IPS-NIHi11 (cell line): ENCODE measurements around the gene ATXN7L3B.
"Not testable (repeated sequence)": the region's sequence is repeated elsewhere in the genome, so short reads cannot be mapped to it uniquely, and the experiment has no call there.

Source experiments
- DNase-seq: peaks from one replicate; pipeline ENCODE4 v3.0.0; 2012; ENCODE audit warnings: mixed read lengths, low spot score

Gene ATXN7L3B, protein sequence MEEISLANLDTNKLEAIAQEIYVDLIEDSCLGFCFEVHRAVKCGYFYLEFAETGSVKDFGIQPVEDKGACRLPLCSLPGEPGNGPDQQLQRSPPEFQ

GRCh38 chr12:74537707-74538385 is at the start of gene ATXN7L3B:
TSS of gene ATXN7L3B (plus strand) at chr12:74537835. CDS start at chr12:74538113, 278 bp downstream.
- peak; percentile 92 for DNase-seq

GRCh38 chr12:74488134-74488533 is 49.5 kb upstream of the ATXN7L3B start:
- no peak for DNase-seq

GRCh38 chr12:74489543-74489942 is 48.1 kb upstream of the ATXN7L3B start:
- DNase-seq: no peak

GRCh38 chr12:74490390-74491064 is 47.1 kb upstream of the ATXN7L3B start:
- DNase-seq: no peak

DNA sequence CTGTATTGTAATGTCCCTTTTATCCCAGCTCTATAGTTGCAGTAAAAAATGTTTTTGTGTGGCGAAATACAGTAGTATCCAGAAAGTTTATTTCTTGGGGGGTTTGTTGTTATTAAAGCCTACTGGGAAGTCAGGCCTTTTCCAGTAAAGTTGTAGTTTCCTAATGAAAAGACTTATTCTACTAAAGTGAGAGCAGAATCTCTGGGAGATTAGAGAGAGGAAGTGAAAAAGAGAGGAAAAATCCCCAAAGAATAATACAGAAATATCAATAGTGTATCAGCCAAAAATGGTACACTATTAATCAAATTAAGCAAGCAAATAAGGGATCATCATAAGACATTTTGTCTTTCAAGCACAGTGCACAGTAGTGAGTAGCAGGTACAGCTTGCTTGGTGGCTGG is 46.3 kb upstream of the ATXN7L3B start:
- DNase-seq: no peak

- no peak for DNase-seq
These were observed 38.4 kb upstream of the ATXN7L3B start for GRCh38 chr12:74499192-74499591.

GRCh38 chr12:74508873-74509657 is 28.6 kb upstream of the ATXN7L3B start:
- not testable (repeated sequence) for DNase-seq

GRCh38 chr12:74509886-74510285 is 27.7 kb upstream of the ATXN7L3B start:
- DNase-seq: no peak

DNA sequence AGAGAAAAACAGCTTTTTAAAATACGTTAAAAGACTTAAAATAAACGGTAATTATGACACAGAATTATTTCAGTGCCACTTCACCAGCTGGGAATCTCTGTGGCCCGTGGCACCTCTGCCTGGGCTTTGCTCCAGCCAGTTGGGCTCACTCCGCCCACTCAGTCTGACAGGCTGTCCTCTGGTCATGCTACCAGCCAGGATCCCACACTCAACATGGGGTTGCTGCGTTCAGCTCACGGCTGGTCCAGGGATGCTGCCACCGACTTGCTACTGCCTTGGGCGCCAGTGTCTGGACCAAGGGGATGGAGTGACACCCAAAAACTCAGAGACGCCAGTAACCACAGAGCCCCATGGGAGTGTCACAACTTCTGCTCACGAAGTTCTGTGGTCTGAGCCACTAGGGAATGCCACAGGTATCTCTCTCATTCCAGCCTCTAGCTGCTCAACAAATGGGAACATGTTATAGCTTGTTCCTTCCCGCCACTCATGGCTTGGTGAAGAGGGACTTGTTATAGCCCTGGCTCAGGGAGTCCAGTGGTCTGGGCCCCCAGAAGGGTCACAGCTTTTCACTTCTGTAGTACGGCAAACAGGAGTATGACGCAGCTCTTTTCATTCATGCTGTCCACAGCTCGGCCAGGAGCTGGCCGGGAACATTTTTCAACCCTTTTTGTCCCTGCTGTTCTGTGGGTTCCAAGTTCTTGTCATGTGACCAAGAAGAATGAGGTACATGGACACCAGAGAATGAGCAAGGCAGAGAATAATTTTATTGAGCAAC is 23.4 kb upstream of the ATXN7L3B start:
- DNase-seq: no peak

DNA sequence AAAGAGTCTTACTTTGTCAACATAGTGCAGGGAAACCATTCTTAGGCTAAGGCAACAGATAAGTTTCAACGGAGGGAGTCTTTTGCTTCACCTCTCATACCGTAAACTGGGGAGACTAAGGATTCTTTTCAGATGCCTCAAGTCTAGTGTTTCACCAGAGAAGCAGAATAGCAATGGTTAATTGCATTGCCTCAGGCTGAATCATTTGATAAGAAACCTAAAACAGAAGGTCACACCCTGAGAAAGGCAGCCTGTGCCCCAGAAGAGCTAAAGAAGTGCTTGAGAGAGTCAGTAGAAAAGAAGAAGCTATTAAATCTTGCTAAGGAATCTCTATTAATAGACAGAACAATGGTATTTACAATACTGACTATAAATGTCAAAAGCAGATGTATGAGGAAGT is 21.8 kb upstream of the ATXN7L3B start:
- DNase-seq: no peak

DNA sequence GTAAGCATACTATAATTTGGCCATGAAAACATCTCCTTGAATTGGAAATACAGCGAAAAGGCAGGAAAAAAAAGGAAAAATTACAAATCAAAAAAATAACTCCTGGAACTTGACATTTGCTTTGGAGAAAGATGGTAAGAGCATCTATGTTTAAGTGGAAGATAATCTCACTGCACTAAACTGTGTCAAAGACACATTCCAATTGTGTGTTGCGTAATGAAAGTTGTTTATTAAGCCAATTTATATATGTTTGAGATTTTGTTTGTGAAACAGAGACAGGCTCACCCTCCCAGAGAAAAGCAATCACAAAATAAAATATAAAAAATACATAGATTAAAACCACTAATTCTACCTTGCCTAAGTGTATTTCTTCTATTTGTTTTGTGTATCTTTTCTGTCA is 11.1 kb upstream of the ATXN7L3B start:
- DNase-seq: no peak

GRCh38 chr12:74527491-74527890 is 10.1 kb upstream of the ATXN7L3B start:
- DNase-seq: no peak

GRCh38 chr12:74530676-74531075 is 7.0 kb upstream of the ATXN7L3B start:
- no peak for DNase-seq

DNA sequence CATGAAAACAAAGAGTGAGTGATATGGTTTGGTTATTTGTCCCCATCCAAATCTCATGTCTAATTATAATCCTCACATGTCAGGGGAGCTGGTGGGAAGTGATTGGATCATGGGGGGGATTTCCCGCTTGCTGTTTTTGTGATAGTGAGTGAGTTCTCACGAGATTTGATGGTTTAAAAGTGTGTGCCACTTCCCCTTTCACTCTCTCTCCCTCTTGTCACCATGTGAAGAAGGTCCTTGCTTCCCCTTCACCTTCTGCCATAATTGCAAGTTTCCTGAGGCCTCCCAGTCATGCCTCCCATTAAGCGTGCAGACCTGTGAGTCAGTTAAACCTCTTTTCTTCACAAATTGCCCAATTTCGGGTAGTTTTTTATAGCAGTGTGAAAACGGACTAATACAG is 2.1 kb upstream of the ATXN7L3B start:
- DNase-seq: no peak

GRCh38 chr12:74537126-74537706 is 419 bp upstream of the ATXN7L3B start:
- peak; percentile 24 for DNase-seq

GRCh38 chr12:74538491-74539258 is 1.0 kb downstream of the ATXN7L3B start:
- no peak for DNase-seq

- no peak for DNase-seq
These were observed 1.6 kb downstream of the ATXN7L3B start for GRCh38 chr12:74539261-74539660.

DNA sequence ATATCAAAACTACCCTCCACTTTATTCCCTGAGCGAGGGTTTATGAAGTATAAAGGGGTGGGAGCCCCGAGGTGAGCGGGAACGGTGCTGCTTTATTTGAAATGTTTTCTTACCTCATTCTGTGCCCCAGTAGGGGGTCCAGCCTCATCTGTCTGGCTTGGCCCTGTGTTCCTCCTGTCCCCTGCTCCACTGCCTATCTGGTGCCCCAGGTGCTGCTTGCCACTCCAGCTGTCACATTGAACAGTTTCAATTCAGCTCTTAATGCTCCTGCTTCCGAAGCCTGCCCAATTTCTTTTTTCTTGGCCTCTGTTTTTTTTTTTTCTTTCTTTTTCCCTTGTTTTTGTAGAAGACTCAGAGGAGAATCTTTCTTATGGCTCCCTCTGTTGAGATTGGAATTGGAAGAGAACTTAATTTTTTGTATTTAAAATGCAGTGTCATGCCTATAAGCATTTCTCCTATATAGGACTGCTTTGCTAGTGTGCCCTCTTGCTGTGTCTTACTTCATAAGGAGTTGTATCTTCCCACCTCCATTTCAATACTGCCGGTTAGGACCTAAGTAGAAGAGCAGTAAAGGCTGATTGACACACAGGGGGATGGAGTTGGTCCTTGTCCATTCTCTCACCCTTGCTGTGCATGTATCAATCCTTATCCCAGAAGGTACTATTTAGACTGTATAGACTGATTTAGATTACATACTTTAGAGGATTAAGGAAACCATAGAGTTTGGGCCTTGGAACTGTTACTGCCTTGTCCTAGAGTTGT is 2.3 kb downstream of the ATXN7L3B start:
- DNase-seq: no peak

DNA sequence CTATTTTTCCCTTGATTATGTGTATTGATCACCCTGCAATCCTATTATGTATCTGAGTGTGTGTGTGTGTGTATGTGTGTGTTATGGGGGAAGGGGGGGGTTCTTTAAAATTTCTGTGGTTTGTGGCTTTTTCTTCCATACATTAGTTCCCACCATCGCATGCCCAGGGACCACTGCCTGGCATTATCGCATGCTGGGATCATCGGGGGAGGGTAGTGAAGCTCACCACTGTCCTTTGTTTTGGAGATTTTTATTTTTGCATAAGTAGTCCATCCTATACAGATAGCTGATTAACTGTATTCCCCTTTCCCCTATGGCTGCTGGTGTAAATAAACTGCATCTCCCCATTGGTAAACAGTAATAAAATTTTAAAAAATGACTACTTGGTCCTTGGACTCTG is 3.4 kb downstream of the ATXN7L3B start:
- peak; percentile 29 for DNase-seq

GRCh38 chr12:74547249-74547648 is 9.6 kb downstream of the ATXN7L3B start:
- DNase-seq: no peak
